H9 (cell line): ENCODE results near the gene TRABD2B. TPM values are rescaled to one million over a fixed set of nuclear protein-coding genes. Genes with fewer than 3 reads are reported as not detected.

Experiments
- DNase-seq: peaks from one replicate; pipeline ENCODE4 v3.0.0-alpha.2; 2017
- H2AFZ ChIP-seq: one replicate; pipeline ENCODE4 v1.6.1; 2013; ENCODE audit warnings: mild to moderate bottlenecking, low read length, control low read depth, moderate library complexity
- H2AK5ac ChIP-seq: 2 replicates; pipeline ENCODE4 v1.6.1; 2013; ENCODE audit warnings: low read length, control low read depth, mixed read lengths; ENCODE audit not compliant: insufficient read length
- H2BK120ac ChIP-seq: one replicate; pipeline ENCODE4 v1.6.1; 2013; ENCODE audit warnings: low read depth, mild to moderate bottlenecking, low read length, control low read depth, inconsistent platforms; ENCODE audit not compliant: poor library complexity, severe bottlenecking
- H2BK12ac ChIP-seq: 2 replicates; pipeline ENCODE4 v1.6.1; 2013; ENCODE audit warnings: low read length, control low read depth, mixed read lengths, low read depth; ENCODE audit not compliant: insufficient read length
- H2BK15ac ChIP-seq: 2 replicates; pipeline ENCODE4 v1.6.1; 2013; ENCODE audit warnings: low read depth, low read length, control low read depth
- H2BK20ac ChIP-seq: one replicate; pipeline ENCODE4 v1.6.1; 2013; ENCODE audit warnings: low read depth, mild to moderate bottlenecking, low read length, control low read depth, inconsistent platforms; ENCODE audit not compliant: poor library complexity, severe bottlenecking
- H2BK5ac ChIP-seq: 2 replicates; pipeline ENCODE4 v1.6.1; 2013; ENCODE audit warnings: low read length, control low read depth, mixed read lengths; ENCODE audit not compliant: insufficient read length
- H3K14ac ChIP-seq: 2 replicates; pipeline ENCODE4 v1.6.1; 2013; ENCODE audit warnings: low read length, control low read depth; ENCODE audit not compliant: insufficient read depth
- H3K18ac ChIP-seq: 2 replicates; pipeline ENCODE4 v1.6.1; 2013; ENCODE audit warnings: low read depth, mild to moderate bottlenecking, mixed read lengths, low read length, control low read depth; ENCODE audit not compliant: insufficient read length
- H3K23ac ChIP-seq: 2 replicates; pipeline ENCODE4 v1.6.1; 2013; ENCODE audit warnings: low read length, control low read depth, mixed read lengths, low read depth; ENCODE audit not compliant: insufficient read length
- H3K23me2 ChIP-seq: 2 replicates; pipeline ENCODE4 v1.6.1; 2013; ENCODE audit warnings: low read depth, mild to moderate bottlenecking, mixed read lengths, low read length, control low read depth; ENCODE audit not compliant: insufficient read length, poor library complexity, severe bottlenecking
- H3K27ac ChIP-seq: 2 replicates; pipeline ENCODE4 v1.5.1; 2013; ENCODE audit warnings: low read length, control low read depth, mixed read lengths, low read depth; ENCODE audit not compliant: insufficient read length
- H3K27me3 ChIP-seq: 2 replicates; pipeline ENCODE4 v1.6.1; 2013; ENCODE audit warnings: low read length, control low read depth, inconsistent platforms; ENCODE audit not compliant: insufficient read depth
- H3K4ac ChIP-seq: 2 replicates; pipeline ENCODE4 v1.6.1; 2013; ENCODE audit warnings: low read depth, mild to moderate bottlenecking, control low read depth, inconsistent platforms, low read length, moderate library complexity
- H3K4me1 ChIP-seq: 2 replicates; pipeline ENCODE4 v1.6.1; 2013; ENCODE audit warnings: low read length, control low read depth, inconsistent platforms; ENCODE audit not compliant: insufficient read depth
- H3K4me2 ChIP-seq: 2 replicates; pipeline ENCODE4 v1.6.1; 2013; ENCODE audit warnings: low read length, control low read depth, mixed read lengths; ENCODE audit not compliant: insufficient read length, insufficient read depth
- H3K56ac ChIP-seq: 2 replicates; pipeline ENCODE4 v1.6.1; 2013; ENCODE audit warnings: low read depth, mild to moderate bottlenecking, mixed read lengths, low read length, control low read depth; ENCODE audit not compliant: insufficient read length
- H3K79me1 ChIP-seq: 2 replicates; pipeline ENCODE4 v1.6.1; 2013; ENCODE audit warnings: low read depth, mild to moderate bottlenecking, moderate library complexity, low read length, control low read depth, inconsistent platforms; ENCODE audit not compliant: insufficient read depth, poor library complexity, severe bottlenecking
- H3K79me2 ChIP-seq: 2 replicates; pipeline ENCODE4 v1.6.1; 2013; ENCODE audit warnings: low read length, control low read depth, inconsistent platforms; ENCODE audit not compliant: insufficient read depth
- H3K9ac ChIP-seq: 2 replicates; pipeline ENCODE4 v1.6.1; 2013; ENCODE audit warnings: low read length, control low read depth, mixed read lengths; ENCODE audit not compliant: insufficient read length; ENCODE audit errors: extremely low read depth
- H3K9me3 ChIP-seq: one replicate; pipeline ENCODE4 v1.6.1; 2013; ENCODE audit warnings: low read depth, low read length, inconsistent platforms; ENCODE audit not compliant: control insufficient read depth
- H3T11ph ChIP-seq: one replicate; pipeline ENCODE4 v1.6.1; 2013; ENCODE audit warnings: mild to moderate bottlenecking, low read length, control low read depth, inconsistent platforms
- H4K20me1 ChIP-seq: one replicate; pipeline ENCODE4 v1.6.1; 2013; ENCODE audit not compliant: control insufficient read depth, insufficient read length, insufficient read depth
- H4K5ac ChIP-seq: 2 replicates; pipeline ENCODE4 v1.6.1; 2013; ENCODE audit warnings: low read depth, mild to moderate bottlenecking, mixed read lengths, low read length, control low read depth; ENCODE audit not compliant: insufficient read length
- H4K8ac ChIP-seq: replicated peaks from 2 replicates; pipeline ENCODE4 v1.6.1; 2013; ENCODE audit warnings: low read length, control low read depth, mixed read lengths, low read depth; ENCODE audit not compliant: insufficient read length
- H4K91ac ChIP-seq: 2 replicates; pipeline ENCODE4 v1.6.1; 2013; ENCODE audit warnings: low read depth, mild to moderate bottlenecking, moderate library complexity, mixed read lengths, low read length, control low read depth; ENCODE audit not compliant: insufficient read length
- H3K27ac Mint-ChIP-seq, 3 experiments: 2 replicates in 2 of 3; 3 replicates in 1 of 3; pipeline ENCODE4 v1.8.0; 2020 to 2021; ENCODE audit warnings: mixed read lengths in 3 of 3, mild to moderate bottlenecking in 1 of 3, moderate library complexity in 1 of 3
- H3K27me3 Mint-ChIP-seq: 2 replicates; pipeline ENCODE4 v1.8.0; 2021; ENCODE audit warnings: low read depth, mild to moderate bottlenecking, moderate library complexity, mixed read lengths
- H3K36me3 Mint-ChIP-seq, 3 experiments: 2 replicates in 2 of 3; 3 replicates in 1 of 3; pipeline ENCODE4 v1.8.0; 2020 to 2021; ENCODE audit warnings: low read depth in 3 of 3, mixed read lengths in 3 of 3; ENCODE audit not compliant: insufficient read depth in 1 of 3
- H3K4me1 Mint-ChIP-seq, 2 experiments: 2 replicates each; pipeline ENCODE4 v1.8.0; 2020; ENCODE audit warnings: mixed read lengths in 2 of 2
- H3K4me3 Mint-ChIP-seq, 2 experiments: 2 replicates in 1 of 2; 3 replicates in 1 of 2; pipeline ENCODE4 v1.8.0; 2020 to 2021; ENCODE audit warnings: mild to moderate bottlenecking in 2 of 2, mixed read lengths in 2 of 2, moderate library complexity in 1 of 2
- H3K9me3 Mint-ChIP-seq, 2 experiments: 2 replicates in 1 of 2; 3 replicates in 1 of 2; pipeline ENCODE4 v1.8.0; 2020; ENCODE audit warnings: mild to moderate bottlenecking in 2 of 2, mixed read lengths in 2 of 2, moderate library complexity in 1 of 2
- CTCF ChIP-seq: fragments of 200-600 bp; sonication (generic); conservative IDR thresholded peaks from 3 replicates; pipeline ENCODE4 v1.8.0; 2021; ENCODE audit warnings: antibody characterized with exemption, mild to moderate bottlenecking
- WGBS: extraction: QIAGEN DNeasy Blood & Tissue Kit; methylation state at CpG from one replicate; pipeline ENCODE4 v1.1.7; 2013; ENCODE audit warnings: missing lambda C conversion rate, low lambda C conversion rate, mixed read lengths; ENCODE audit not compliant: insufficient read length; ENCODE audit errors: extremely low coverage; 5-methylcytosine and 5-hydroxymethylcytosine counted together
- total RNA-seq: library from RNA; stranded (reverse); gene quantifications from 2 replicates; pipeline ENCODE4 v1.2.1, GENCODE V29; 2021

TRABD2B gene
- total RNA-seq, 1 experiment from 2014 or later = 2.3 TPM

DNA sequence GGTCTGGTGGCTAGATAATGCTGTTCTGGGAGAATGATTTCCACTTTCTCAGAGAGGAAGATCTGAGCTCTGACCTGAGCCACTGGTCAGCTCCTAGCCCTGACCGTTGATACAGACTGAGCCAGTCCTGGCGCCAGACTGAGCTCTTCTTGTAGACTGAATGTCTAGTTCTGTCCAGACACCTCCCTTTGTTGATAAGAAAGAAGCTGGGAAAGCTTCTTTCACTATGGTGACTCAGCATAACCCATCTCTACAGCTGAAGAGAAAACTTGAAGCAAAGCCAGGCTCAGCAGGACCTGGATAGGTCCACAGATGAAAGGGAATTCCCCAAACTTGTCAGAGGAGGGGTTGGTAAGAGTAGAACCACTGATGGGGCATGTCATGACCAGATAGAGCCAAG lies 9.9 kb upstream of the TRABD2B start:
- H4K5ac ChIP-seq = no peak overlapping the region
- no peaks in the 10 kb centered on the region for H3K79me1 ChIP-seq
- no peak overlapping the region for H3K14ac ChIP-seq
- no peak overlapping the region for H2BK15ac ChIP-seq
- TF ChIP-seq CTCF = no peak
- no peak overlapping the region for H2AFZ ChIP-seq
- no peak overlapping the region for H3K4me2 ChIP-seq
- H3K79me2 ChIP-seq = no peaks in the 10 kb centered on the region
- H3K9me3 ChIP-seq = no peaks in the 10 kb centered on the region
- no peak for DNase-seq
- peaks cover 23% of the 10 kb centered on the region for H3K27me3 Mint-ChIP-seq
- H3K4me1 Mint-ChIP-seq = peaks cover 4 to 9% of the 10 kb centered on the region in 2 experiments
- H3K23ac ChIP-seq = no peak overlapping the region
- H3K9me3 Mint-ChIP-seq = no peaks in the 10 kb centered on the region; a peak in 1 of 5 replicates
- H3K23me2 ChIP-seq = no peaks in the 10 kb centered on the region
- no peak overlapping the region for H3K4ac ChIP-seq
- H2BK12ac ChIP-seq = no peak overlapping the region
- H3K18ac ChIP-seq = no peak overlapping the region
- H3K27me3 ChIP-seq = no peaks in the 10 kb centered on the region
- no peak overlapping the region for H3K56ac ChIP-seq
- H2BK20ac ChIP-seq = no peak overlapping the region
- H2BK5ac ChIP-seq = no peak overlapping the region
- peaks cover 9% of the 10 kb centered on the region; the same call in 1 of the 2 replicates for H3K4me1 ChIP-seq
- no peak overlapping the region for H4K91ac ChIP-seq
- no peak overlapping the region for H3T11ph ChIP-seq
- H3K9ac ChIP-seq = no peak overlapping the region
- WGBS = no CpG with 5 or more reads among the region's 2 CpGs
- no peaks in the 10 kb centered on the region for H4K20me1 ChIP-seq
- H2AK5ac ChIP-seq = no peak overlapping the region
- H4K8ac ChIP-seq = no peak overlapping the region
- no peak overlapping the region for H3K4me3 Mint-ChIP-seq
- H3K36me3 Mint-ChIP-seq = no peaks in the 10 kb centered on the region; a peak in 1 of 7 replicates
- H3K27ac Mint-ChIP-seq = no peak overlapping the region
- H2BK120ac ChIP-seq = no peak overlapping the region
- H3K27ac ChIP-seq = no peak overlapping the region
